Measurements from ENCODE around the gene AATK.
"Not testable (repeated sequence)": the region's sequence is repeated elsewhere in the genome, so short reads cannot be mapped to it uniquely, and the experiment has no call there.

AATK gene

GRCh38 chr17:81092518-81093095 lies 73.4 kb downstream of the AATK start:
- DNase-seq (ENCODE audit: low spot score), result no peak

GRCh38 chr17:81091774-81092517 lies 74.1 kb downstream of the AATK start:
- no peak for DNase-seq (ENCODE audit: low spot score)

GRCh38 chr17:81091154-81091553 lies 74.9 kb downstream of the AATK start:
- no peak for DNase-seq (ENCODE audit: low spot score)

- no peak for DNase-seq (ENCODE audit: low spot score)
Measured at GRCh38 chr17:81090361-81091136, 75.5 kb downstream of the AATK start.

- no peak for DNase-seq (ENCODE audit: low spot score)
Measured at GRCh38 chr17:81086789-81087551, 79.1 kb downstream of the AATK start.

GRCh38 chr17:81085420-81085911 lies 80.6 kb downstream of the AATK start:
- DNase-seq (ENCODE audit: low spot score), result no peak

GRCh38 chr17:81084680-81085419 lies 81.2 kb downstream of the AATK start:
- DNase-seq (ENCODE audit: low spot score), result peak; percentile 62

GRCh38 chr17:81083125-81083765 lies 82.8 kb downstream of the AATK start:
- no peak for DNase-seq (ENCODE audit: low spot score)

GRCh38 chr17:81082177-81083073 lies 83.6 kb downstream of the AATK start:
- DNase-seq (ENCODE audit: low spot score), result no peak

- no peak for DNase-seq (ENCODE audit: low spot score)
Measured at GRCh38 chr17:81081222-81082176, 84.5 kb downstream of the AATK start.

- DNase-seq (ENCODE audit: low spot score), result no peak
Measured at GRCh38 chr17:81080019-81080418, 86.0 kb downstream of the AATK start.

GRCh38 chr17:81078026-81078913 lies 87.8 kb downstream of the AATK start:
- not testable (repeated sequence) for DNase-seq (ENCODE audit: low spot score)

- no peak for DNase-seq (ENCODE audit: low spot score)
Measured at GRCh38 chr17:81076141-81076679, 89.8 kb downstream of the AATK start.

- DNase-seq (ENCODE audit: low spot score), result no peak
Measured at GRCh38 chr17:81075307-81075706, 90.7 kb downstream of the AATK start.

- no peak for DNase-seq (ENCODE audit: low spot score)
Measured at GRCh38 chr17:81074875-81075274, 91.1 kb downstream of the AATK start.

GRCh38 chr17:81073967-81074839 lies 91.8 kb downstream of the AATK start:
- no peak for DNase-seq (ENCODE audit: low spot score)

Data from Ammon's horn (tissue), 1 donor.